ENCODE measurements around the gene RICTOR.

RICTOR gene

DNA sequence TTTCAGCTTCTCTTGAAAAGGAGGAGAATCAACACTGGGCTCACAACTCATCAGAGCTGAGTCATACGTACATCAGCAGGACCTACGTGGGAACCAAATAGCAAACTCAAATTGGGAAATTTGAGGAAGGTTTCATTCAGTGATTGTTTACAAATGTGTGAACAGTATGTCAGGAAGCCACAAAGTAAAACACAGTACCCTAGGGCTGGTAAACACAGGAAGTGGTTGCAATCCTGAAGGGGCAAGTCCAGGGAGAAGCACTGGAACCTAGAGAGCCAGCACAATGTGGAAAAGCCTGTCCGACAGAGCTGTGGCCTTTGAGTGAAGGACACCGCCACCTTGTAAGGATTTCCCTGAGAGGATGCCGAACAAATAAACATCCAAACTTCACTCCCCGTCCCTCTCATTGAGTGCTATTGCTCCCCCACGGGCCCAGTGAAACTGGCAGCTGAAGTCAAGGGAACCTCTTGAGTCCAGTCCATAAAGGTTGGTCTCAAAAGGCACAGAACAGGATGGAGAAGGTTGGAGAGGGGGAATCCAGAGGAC lies 26.7 kb upstream of the RICTOR start:
- TF ChIP-seq, protein P1, sequence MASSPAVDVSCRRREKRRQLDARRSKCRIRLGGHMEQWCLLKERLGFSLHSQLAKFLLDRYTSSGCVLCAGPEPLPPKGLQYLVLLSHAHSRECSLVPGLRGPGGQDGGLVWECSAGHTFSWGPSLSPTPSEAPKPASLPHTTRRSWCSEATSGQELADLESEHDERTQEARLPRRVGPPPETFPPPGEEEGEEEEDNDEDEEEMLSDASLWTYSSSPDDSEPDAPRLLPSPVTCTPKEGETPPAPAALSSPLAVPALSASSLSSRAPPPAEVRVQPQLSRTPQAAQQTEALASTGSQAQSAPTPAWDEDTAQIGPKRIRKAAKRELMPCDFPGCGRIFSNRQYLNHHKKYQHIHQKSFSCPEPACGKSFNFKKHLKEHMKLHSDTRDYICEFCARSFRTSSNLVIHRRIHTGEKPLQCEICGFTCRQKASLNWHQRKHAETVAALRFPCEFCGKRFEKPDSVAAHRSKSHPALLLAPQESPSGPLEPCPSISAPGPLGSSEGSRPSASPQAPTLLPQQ (tag by site-specific recombination; IDR thresholded peaks at IDR 0.05), result no peak
- no peak for TF ChIP-seq ZNF768 (tag by site-specific recombination; IDR thresholded peaks at IDR 0.05)
- TF ChIP-seq ZSCAN23 (tag by site-specific recombination; IDR thresholded peaks at IDR 0.05), result no peak
- no peak for TF ChIP-seq ZNF169 (tag by site-specific recombination; IDR thresholded peaks at IDR 0.05)
- no peak for TF ChIP-seq ZNF747 (tag by site-specific recombination; IDR thresholded peaks at IDR 0.05)
- TF ChIP-seq, protein P2, sequence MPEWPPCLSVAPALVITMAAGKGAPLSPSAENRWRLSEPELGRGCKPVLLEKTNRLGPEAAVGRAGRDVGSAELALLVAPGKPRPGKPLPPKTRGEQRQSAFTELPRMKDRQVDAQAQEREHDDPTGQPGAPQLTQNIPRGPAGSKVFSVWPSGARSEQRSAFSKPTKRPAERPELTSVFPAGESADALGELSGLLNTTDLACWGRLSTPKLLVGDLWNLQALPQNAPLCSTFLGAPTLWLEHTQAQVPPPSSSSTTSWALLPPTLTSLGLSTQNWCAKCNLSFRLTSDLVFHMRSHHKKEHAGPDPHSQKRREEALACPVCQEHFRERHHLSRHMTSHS (tag by site-specific recombination; IDR thresholded peaks at IDR 0.05), result no peak
- TF ChIP-seq ZNF830 (tag by site-specific recombination; IDR thresholded peaks at IDR 0.05; ENCODE audit: low read depth), result no peak
- no peak for TF ChIP-seq ZBTB17 (tag by site-specific recombination; IDR thresholded peaks at IDR 0.05)
- H3K9me3 ChIP-seq (ENCODE audit: control insufficient read depth, insufficient read depth, low read depth, low read length), result no peaks in the 10 kb centered on the region
- CTCF ChIA-PET, result no interaction called here
- no peaks in the 10 kb centered on the region for H3K4me1 ChIP-seq (ENCODE audit: control insufficient read depth, insufficient read depth, low read length)
- H3K36me3 ChIP-seq (ENCODE audit: control insufficient read depth in 2 of 2, insufficient read depth in 1 of 2, low read length in 2 of 2), result no peaks in the 10 kb centered on the region
- H3K4me3 ChIP-seq (ENCODE audit: low read depth, low read length), result no peak overlapping the region
- no peak overlapping the region for H3K27ac ChIP-seq (ENCODE audit: extremely low read depth, low read depth, low read length)
- POLR2A ChIA-PET, result no interaction called here

DNA sequence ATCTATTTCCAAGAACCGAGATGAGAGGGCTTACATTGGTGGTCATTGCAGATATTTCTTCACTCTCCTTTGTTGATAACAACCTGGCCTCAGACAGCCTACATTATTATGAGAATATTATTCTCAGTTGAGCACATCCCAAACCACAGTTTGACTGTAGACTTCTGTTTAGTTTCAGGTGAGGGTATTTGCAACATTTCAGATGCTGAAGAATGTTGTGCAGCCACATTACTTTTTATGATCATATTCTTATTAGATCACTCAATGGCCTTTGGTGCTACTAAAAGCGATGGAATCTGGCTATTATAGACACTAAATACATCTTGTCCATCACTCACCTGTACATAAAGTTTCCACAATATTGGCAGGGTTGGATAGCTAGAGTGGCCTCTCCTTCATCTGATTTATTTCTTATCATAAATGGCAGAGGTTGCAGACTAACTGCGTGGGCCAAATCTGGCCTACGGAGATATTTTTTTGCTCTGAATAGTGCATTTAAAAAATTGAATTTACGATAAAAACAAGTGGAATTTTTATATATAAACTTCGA lies 26.2 kb upstream of the RICTOR start:
- H3K27ac ChIP-seq (ENCODE audit: extremely low read depth, low read depth, low read length), result no peak overlapping the region
- no peaks in the 10 kb centered on the region for H3K36me3 ChIP-seq (ENCODE audit: control insufficient read depth in 2 of 2, insufficient read depth in 1 of 2, low read length in 2 of 2)
- H3K4me3 ChIP-seq (ENCODE audit: low read depth, low read length), result no peak overlapping the region
- TF ChIP-seq ZNF629 (tag by site-specific recombination; IDR thresholded peaks at IDR 0.05) (no peak), KLF9 (tag by site-specific recombination; IDR thresholded peaks at IDR 0.05; ENCODE audit: low read depth) (no peak), ZNF175 (tag by site-specific recombination; IDR thresholded peaks at IDR 0.05) (no peak), ZNF266 (tag by site-specific recombination; IDR thresholded peaks at IDR 0.05; ENCODE audit: low read depth) (no peak), ZNF426 (tag by site-specific recombination; IDR thresholded peaks at IDR 0.05) (no peak), ZNF560 (tag by site-specific recombination; IDR thresholded peaks at IDR 0.05; ENCODE audit: borderline replicate concordance) (no peak), ZNF837 (tag by site-specific recombination; IDR thresholded peaks at IDR 0.05) (no peak), ZNF391 (tag by site-specific recombination; IDR thresholded peaks at IDR 0.05; ENCODE audit: borderline replicate concordance, low read depth) (no peak), ZNF157 (tag by site-specific recombination; IDR thresholded peaks at IDR 0.05) (no peak)
- TF ChIP-seq, protein P3, sequence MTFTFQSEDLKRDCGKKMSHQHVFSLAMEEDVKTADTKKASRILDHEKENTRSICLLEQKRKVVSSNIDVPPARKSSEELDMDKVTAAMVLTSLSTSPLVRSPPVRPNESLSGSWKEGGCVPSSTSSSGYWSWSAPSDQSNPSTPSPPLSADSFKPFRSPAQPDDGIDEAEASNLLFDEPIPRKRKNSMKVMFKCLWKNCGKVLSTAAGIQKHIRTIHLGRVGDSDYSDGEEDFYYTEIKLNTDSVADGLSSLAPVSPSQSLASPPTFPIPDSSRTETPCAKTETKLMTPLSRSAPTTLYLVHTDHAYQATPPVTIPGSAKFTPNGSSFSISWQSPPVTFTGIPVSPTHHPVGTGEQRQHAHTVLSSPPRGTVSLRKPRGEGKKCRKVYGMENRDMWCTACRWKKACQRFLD (tag by site-specific recombination; IDR thresholded peaks at IDR 0.05), result no peak
- CTCF ChIA-PET, result interaction anchor here (0.6 kb wide), 1 partner anchor 94 kb away, joined by 3 read pairs; no protein-coding TSS in a partner anchor
- POLR2A ChIA-PET, result no interaction called here
- no peaks in the 10 kb centered on the region for H3K4me1 ChIP-seq (ENCODE audit: control insufficient read depth, insufficient read depth, low read length)
- H3K9me3 ChIP-seq (ENCODE audit: control insufficient read depth, insufficient read depth, low read depth, low read length), result no peaks in the 10 kb centered on the region

DNA sequence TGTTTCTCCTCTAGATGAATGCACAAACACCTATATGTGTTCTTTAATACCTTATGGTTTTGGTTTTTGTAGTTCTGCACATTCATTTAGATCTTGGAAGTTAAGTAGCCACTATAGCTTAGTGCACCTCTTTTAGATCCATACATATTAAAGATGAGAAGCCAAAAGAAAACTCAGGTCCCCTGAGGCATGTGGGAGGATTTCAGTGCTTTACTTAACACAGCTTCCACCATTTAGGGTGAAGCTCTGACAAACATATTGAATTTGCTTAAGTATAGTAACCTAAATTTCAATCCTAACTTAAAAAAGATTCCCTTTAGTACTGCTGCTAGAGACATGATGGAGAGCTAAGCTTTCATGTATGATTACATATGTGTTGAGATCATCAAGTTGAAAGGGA lies 25.6 kb upstream of the RICTOR start:
- CTCF ChIA-PET, result interaction anchor here (0.6 to 1.1 kb wide), 2 partner anchors 27 to 94 kb away, joined by 3 read pairs; no protein-coding TSS in a partner anchor
- no peak overlapping the region for H3K27ac ChIP-seq (ENCODE audit: extremely low read depth, low read depth, low read length)
- H3K4me1 ChIP-seq (ENCODE audit: control insufficient read depth, insufficient read depth, low read length), result no peaks in the 10 kb centered on the region
- POLR2A ChIA-PET, result no interaction called here
- H3K9me3 ChIP-seq (ENCODE audit: control insufficient read depth, insufficient read depth, low read depth, low read length), result no peaks in the 10 kb centered on the region
- no peaks in the 10 kb centered on the region for H3K36me3 ChIP-seq (ENCODE audit: control insufficient read depth in 2 of 2, insufficient read depth in 1 of 2, low read length in 2 of 2)
- no peak overlapping the region for H3K4me3 ChIP-seq (ENCODE audit: low read depth, low read length)
- TF ChIP-seq GFI1B (tag by site-specific recombination; IDR thresholded peaks at IDR 0.05) (no peak), ZNF660 (tag by site-specific recombination; IDR thresholded peaks at IDR 0.05) (no peak), ZNF701 (tag by site-specific recombination; IDR thresholded peaks at IDR 0.05) (no peak), ZNF211 (tag by site-specific recombination; IDR thresholded peaks at IDR 0.05; ENCODE audit: low read depth) (no peak)
- TF ChIP-seq, protein P4, sequence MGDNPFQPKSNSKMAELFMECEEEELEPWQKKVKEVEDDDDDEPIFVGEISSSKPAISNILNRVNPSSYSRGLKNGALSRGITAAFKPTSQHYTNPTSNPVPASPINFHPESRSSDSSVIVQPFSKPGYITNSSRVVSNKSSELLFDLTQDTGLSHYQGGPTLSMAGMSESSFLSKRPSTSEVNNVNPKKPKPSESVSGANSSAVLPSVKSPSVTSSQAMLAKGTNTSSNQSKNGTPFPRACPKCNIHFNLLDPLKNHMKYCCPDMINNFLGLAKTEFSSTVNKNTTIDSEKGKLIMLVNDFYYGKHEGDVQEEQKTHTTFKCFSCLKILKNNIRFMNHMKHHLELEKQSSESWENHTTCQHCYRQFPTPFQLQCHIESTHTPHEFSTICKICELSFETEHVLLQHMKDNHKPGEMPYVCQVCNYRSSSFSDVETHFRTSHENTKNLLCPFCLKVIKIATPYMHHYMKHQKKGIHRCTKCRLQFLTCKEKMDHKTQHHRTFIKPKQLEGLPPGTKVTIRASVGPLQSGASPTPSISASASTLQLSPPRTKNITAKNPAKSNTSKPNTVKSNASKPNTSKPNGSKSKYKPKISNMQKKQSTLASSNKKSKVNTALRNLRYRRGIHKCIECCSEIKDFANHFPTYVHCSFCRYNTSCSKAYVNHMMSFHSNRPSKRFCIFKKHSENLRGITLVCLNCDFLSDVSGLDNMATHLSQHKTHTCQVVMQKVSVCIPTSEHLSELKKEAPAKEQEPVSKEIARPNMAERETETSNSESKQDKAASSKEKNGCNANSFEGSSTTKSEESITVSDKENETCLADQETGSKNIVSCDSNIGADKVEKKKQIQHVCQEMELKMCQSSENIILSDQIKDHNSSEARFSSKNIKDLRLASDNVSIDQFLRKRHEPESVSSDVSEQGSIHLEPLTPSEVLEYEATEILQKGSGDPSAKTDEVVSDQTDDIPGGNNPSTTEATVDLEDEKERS (tag by site-specific recombination; IDR thresholded peaks at IDR 0.05), result no peak
- TF ChIP-seq, protein P1 (tag by site-specific recombination; IDR thresholded peaks at IDR 0.05), result no peak
- TF ChIP-seq, protein P2 (tag by site-specific recombination; IDR thresholded peaks at IDR 0.05), result no peak
